Uterus (tissue), 2 donors: Measurements from ENCODE around the gene CERS6.

Experiments used
- POLR2A ChIP-seq, 2 donors: fragments of 450-650 bp; IDR thresholded peaks; one replicate each; pipeline ENCODE4 v1.6.1; 2016; ENCODE audit warnings: antibody characterized with exemption in 2 of 2, mild to moderate bottlenecking in 1 of 2, moderate library complexity in 1 of 2
- TF ChIP-seq, protein P1 (sequence below), 4 experiments: fragments of 200-600 bp in 2 of 4; fragments of 450-650 bp in 2 of 4; sonication (generic) in 2 of 4; IDR thresholded peaks; one replicate each; pipeline ENCODE4 v1.5.1; 2016 to 2019; ENCODE audit warnings: antibody characterized with exemption in 4 of 4, mild to moderate bottlenecking in 2 of 4, moderate library complexity in 1 of 4

DNA sequence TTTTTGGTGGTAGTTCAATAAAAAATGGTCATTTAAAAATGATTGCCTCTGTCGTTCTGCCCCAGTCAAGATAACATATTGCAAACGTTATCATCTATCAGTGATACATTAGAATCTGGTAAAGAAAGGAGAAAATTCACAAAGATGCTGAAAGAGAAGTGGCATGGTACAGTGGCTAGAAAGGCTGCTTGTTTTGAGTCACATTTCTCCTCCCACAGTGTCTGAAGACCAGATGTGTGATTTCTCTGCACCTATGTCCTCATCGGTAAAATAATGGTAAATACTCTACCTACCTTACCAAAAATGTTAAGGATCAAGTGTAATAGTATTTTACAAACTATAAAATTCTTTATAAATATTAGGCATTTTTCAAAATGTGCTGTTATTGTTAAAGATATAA is 270.3 kb downstream of the CERS6 start:
- TF ChIP-seq, protein P1, sequence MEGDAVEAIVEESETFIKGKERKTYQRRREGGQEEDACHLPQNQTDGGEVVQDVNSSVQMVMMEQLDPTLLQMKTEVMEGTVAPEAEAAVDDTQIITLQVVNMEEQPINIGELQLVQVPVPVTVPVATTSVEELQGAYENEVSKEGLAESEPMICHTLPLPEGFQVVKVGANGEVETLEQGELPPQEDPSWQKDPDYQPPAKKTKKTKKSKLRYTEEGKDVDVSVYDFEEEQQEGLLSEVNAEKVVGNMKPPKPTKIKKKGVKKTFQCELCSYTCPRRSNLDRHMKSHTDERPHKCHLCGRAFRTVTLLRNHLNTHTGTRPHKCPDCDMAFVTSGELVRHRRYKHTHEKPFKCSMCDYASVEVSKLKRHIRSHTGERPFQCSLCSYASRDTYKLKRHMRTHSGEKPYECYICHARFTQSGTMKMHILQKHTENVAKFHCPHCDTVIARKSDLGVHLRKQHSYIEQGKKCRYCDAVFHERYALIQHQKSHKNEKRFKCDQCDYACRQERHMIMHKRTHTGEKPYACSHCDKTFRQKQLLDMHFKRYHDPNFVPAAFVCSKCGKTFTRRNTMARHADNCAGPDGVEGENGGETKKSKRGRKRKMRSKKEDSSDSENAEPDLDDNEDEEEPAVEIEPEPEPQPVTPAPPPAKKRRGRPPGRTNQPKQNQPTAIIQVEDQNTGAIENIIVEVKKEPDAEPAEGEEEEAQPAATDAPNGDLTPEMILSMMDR (IDR thresholded peaks at IDR 0.05) = no peak
- TF ChIP-seq POLR2A (IDR thresholded peaks at IDR 0.05) = no peak
